ENCODE data around the gene RIN2.
"Not testable (repeated sequence)": the region's sequence is repeated elsewhere in the genome, so short reads cannot be mapped to it uniquely, and the experiment has no call there.

The RIN2 gene

GRCh38 chr20:19789446-19789845 lies 31.4 kb downstream of the RIN2 start:
- DNase-seq, result no peak

DNA sequence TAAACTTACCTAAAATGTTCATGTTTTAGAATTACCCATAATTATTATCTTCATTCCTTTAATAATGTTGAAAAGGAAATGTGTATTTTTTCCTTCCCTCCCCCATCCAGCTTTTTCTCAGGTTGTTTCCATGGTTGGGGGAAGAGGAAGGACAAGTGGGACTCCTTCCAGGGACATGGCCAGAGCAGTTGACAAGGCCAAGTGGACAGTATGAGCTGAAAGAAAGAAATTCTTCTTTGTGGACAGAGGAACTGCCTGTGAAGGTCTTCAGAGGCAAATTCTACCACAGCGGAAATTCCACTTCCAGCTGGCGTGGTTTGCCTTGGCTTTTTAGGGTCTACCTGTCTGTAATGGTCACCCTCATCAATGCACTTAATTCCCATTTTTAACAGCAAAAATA lies 33.8 kb downstream of the RIN2 start:
- DNase-seq, result no peak

DNA sequence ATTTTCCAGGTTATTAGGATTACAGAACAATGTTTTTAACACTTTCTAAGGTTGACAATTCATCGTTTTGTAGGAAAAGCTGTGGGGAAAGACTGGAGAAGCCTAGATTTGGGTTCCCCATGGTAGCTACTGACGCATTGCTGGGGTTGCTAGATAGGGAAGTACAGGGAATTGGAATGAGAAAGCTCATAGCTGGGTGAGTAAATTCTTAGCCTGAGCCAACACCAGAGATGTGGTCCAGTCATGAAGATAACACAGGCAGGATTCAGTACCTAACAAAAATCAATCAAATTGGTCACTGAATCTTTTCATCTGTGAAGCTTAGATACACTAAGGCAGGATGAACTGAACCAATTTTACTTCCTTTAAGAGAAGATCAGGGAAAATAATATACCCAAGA lies 35.7 kb downstream of the RIN2 start:
- no peak for DNase-seq

- no peak for DNase-seq
These were observed 36.9 kb downstream of the RIN2 start for GRCh38 chr20:19794941-19795340.

DNA sequence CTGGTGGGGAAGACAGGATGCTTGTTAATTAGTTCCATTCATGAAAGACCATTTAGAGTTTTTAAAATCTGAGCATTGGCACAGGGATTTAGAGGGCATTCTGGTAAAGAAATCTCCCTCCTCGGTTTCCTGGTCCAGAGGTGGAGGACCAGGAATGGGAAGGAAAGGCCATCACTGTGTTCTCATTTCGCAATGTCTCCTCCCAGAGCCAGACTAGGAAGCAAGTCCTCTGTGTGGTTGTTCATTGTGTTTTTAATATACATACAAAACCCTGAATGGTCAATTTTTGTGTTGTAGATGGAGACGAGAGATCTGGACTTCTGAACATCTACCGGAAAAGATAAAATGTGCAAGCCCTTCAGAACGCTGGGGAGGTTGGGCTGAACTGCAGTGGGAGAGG lies 41.3 kb downstream of the RIN2 start:
- DNase-seq, result no peak

GRCh38 chr20:19802099-19802491 lies 44.0 kb downstream of the RIN2 start:
- DNase-seq, result no peak

GRCh38 chr20:19802492-19803158 lies 44.6 kb downstream of the RIN2 start:
- DNase-seq, result no peak

DNA sequence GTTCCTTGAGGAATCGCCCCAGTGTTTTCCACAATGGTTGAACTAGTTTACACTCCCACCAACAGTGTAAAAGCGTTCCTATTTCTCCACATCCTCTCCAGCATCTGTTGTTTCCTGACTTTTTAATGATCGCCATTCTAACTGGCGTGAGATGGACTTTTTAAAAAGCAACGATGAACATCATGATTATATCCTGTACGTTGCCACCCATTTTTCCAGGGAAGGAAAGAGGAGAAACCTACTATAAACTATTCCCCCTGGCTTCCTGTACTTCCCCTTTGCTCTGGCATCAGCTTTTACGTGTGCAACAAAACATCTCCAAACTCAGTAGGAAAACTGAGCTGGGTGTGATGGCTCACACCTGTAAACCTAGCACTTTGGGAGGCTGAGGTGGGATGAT lies 48.2 kb downstream of the RIN2 start:
- DNase-seq, result not testable (repeated sequence)

GRCh38 chr20:19806806-19807190 lies 48.7 kb downstream of the RIN2 start:
- no peak for DNase-seq

- DNase-seq, result no peak
These were observed 49.3 kb downstream of the RIN2 start for GRCh38 chr20:19807191-19807945.
